NCI-H510A (cell line): ENCODE results near the gene KRT35.
A peak's percentile ranks its signal among the peaks of the same experiment; 100 is the strongest.

Experiments used
- DNase-seq: peaks from one replicate; lab custom pipeline; 2025; lab: John Stamatoyannopoulos, UW

KRT35 gene

GRCh38 chr17:41511716-41512115, 30.8 kb upstream of the KRT35 start:
- no peak for DNase-seq

DNA sequence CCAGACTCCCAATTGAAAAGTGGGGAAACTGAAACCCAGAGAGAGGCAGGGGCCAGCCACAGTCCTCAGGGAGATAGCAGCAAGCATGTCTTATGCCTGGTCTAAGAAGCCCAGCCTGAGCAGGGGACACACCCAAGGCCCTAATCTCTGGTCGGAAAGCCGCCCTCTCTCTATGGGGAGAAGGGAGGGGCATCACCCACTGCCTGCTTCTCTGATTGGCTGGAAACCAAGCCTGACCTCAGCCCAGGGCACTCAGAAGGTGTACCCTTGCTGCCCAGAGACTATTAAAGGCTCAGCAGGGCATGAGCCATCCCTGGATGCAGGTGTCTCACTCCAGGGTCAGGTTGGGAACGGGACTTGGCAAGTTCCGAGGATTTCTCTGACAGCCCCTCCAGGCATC, 30.2 kb upstream of the KRT35 start:
- peak; percentile 25 for DNase-seq

DNA sequence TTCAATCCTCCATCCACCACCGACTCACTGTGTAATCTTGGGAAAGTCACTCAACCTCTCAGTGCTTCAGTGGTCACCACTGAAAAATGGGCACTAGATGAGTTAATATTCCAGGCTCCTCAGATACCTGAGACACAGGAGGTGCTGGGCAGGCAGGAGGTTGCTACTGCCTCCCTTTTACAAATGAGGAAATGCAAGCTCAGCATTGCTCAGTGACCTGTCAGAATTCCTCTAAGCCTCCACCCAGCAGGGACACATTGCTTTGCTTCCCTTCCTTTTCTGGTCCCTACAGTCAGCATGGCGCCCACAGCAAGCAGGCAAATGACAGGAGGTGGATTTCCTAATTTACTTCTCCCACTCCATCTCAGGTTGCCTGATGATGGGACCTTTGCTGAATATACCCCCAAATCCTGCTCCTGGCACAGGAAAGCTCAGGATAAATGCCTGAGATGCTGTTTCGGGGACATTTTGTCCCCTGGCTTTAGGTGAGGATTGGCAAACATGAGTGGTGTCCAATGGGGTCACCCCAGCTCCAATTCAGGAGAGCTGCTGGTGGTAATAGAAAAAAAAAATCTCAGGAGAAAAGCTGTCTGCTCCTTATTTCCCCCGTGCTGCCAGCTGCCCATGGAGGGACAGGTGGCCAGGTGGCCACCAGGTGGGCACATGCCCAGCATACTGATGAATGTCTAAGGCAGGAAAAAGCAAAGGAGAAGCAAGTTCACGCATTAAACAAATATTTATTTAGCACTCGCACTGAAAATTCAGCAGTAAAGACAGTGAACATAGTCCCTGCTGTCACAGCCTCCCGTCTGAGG, 29.5 kb upstream of the KRT35 start:
- DNase-seq = no peak

- DNase-seq = no peak
These were observed 26.4 kb upstream of the KRT35 start for GRCh38 chr17:41507315-41507880.

- no peak for DNase-seq
These were observed 25.1 kb upstream of the KRT35 start for GRCh38 chr17:41505809-41506767.

- no peak for DNase-seq
These were observed 24.3 kb upstream of the KRT35 start, which contains the start of gene KRT13 for GRCh38 chr17:41505007-41505808. TSS of gene KRT13 (minus strand) at chr17:41505612. CDS start at chr17:41505550, 62 bp downstream.

DNA sequence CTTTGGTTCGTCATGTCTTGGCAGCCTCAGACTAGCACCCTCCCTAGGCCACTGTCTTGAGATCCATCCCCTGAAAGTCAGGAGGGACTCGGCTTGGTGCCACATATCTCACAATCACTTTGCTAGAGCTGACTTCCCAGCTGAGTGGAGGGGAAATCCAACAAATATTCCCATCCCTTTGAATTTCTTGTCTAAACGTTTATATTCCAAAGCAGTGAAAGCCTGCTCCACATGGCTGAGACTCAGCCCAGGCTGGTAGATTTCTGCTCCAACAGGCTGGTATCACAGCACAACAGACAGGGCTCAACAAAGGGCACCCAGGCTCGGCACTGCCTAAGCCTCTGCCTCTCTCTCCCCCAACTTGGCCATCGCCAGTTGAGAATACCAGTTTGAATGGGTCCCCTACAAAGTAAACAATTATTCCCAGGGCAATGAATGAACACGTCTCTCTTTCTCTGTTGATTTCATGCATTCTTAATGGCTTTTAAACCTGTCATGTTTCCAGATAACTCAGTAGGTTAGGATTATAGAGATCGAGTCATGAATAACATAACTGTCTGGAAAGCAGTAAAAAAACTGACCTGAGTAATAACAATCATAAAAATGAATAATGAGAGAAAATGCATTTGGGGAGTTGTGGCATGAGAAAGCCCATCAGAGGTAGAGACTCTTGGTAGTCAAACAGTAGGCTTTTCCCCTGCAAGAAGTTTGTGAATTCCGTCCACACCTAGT, 23.5 kb upstream of the KRT35 start:
- no peak for DNase-seq

DNA sequence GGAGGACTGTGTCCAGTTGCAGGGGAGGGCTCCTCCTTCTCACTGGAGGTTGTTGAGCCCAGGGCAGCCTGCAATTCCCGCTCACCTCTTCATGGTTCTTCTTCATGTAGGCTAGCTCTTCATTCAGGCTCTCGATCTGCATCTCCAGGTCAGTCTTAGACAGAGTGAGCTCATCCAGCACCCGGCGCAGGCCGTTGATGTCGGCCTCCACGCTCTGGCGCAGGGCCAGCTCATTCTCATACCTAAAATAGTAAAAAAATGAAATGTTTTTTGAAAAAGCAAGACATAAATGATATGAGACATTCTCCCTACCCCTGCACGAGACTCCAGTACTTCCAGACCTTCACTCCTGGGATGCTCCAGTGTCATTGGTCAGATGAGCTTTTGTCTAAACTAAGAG, 22.3 kb upstream of the KRT35 start:
- no peak for DNase-seq

DNA sequence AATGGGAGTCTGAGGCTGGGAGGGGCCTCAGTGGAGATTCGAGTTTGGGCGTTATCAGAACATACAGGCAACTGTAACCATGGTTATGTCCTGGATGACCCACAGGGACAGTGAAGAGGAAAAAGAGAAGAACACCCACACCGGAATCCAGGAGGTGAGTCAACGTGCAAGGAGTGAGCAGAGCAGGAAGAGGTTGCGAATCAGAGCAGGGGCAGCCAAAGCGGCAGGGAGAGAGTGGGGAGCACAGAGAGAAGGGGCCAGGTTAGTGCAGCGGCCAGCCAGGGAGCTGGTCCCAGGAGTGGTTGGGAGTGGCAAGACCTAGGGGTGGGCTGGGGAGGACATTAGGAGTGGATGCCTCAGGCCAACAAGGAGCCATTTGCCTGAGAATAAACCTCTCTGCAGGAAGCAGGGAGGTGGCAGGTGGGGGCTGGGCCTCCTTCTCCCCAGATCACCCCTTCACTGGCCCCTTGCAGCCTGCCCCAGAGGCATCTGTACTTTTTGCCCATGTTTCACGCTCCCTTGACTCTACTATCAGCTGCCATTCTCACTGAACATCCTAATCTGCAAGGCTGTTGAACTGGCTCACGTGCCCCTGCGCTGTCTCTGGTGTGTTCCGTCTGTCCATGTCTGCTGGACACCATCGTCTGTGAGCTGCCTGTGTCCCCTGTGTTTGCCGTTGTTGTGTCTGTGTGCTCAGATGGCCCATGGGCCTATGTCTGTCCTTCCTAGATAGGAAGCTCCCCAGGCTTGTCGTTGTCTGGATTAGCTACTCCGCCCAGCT, 19.4 kb upstream of the KRT35 start:
- no peak for DNase-seq

- DNase-seq = no peak
These were observed 18.8 kb upstream of the KRT35 start for GRCh38 chr17:41499714-41500113.

DNA sequence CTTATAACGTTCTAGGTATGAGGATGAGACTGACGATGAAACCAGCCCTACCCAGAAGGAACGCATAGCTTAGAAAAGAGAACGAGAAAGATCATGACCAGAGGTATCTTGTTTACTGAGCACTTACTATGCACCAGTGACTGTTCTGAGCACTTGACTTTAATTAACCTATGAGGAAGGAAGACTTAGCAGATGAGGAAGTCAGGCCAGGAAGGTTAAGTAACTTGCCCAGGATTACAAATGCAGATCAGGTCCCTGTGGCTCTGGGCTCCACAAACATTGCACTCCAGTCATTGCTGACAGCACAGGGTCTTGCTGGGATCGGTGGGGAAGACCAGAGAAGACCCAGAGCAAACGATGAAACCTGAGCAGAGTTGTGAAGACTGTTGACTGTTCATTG, 17.3 kb upstream of the KRT35 start:
- no peak for DNase-seq

GRCh38 chr17:41496803-41497484, 16.0 kb upstream of the KRT35 start:
- DNase-seq = peak; percentile 43

- no peak for DNase-seq
These were observed 13.6 kb upstream of the KRT35 start for GRCh38 chr17:41494524-41494923.

GRCh38 chr17:41492771-41493170, 11.8 kb upstream of the KRT35 start:
- peak; percentile 37 for DNase-seq

GRCh38 chr17:41492351-41492750, 11.4 kb upstream of the KRT35 start:
- DNase-seq = no peak

- no peak for DNase-seq
These were observed 10.5 kb upstream of the KRT35 start for GRCh38 chr17:41491476-41491875.

- no peak for DNase-seq
These were observed 9.3 kb upstream of the KRT35 start for GRCh38 chr17:41490000-41490990.

DNA sequence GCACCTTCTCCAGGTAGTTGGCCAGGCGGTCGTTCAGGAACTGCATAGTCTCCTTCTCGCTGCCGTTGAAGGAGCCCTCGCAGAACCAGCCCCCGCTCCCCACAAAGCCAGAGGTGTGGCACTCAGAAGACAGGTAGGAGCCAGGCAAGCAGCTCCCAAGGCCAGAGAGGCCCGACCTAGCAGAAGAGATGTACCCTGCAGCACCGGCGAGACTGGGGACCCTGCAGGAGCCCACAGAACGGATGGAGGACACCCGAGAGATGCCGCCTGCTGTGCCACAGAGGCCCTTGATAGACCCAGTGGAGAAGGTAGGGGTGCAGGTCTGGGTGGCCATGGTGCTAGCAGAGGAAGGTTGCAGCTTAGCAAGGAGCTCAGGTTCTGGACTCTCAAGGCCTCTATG, 8.6 kb upstream of the KRT35 start, which contains the start of gene KRT36:
KRT36 (minus strand) TSS at position 380 of the 400 bp plus-strand sequence; CDS start at position 334, 46 bp downstream.
- no peak for DNase-seq
